ENCODE data around the gene PPFIA4.

The PPFIA4 gene

GRCh38 chr1:203082571-203083462 lies 56.5 kb downstream of the PPFIA4 start:
- DNase-seq (ENCODE audit: low read depth in 2 of 2) = no peak

GRCh38 chr1:203083463-203083921 lies 57.2 kb downstream of the PPFIA4 start:
- no peak for DNase-seq (ENCODE audit: low read depth in 2 of 2)

GRCh38 chr1:203084588-203085527 lies 58.6 kb downstream of the PPFIA4 start:
- DNase-seq (ENCODE audit: low read depth in 2 of 2) = peak in 1 of 2 donors; percentile 19

- DNase-seq (ENCODE audit: low read depth in 2 of 2) = no peak
These were observed 59.5 kb downstream of the PPFIA4 start, which contains the start of gene MYOG for GRCh38 chr1:203085528-203086406. Gene MYOG (minus strand): TSS chr1:203086012. CDS start chr1:203085961, 51 bp downstream.

GRCh38 chr1:203086992-203087763 lies 60.9 kb downstream of the PPFIA4 start:
- DNase-seq (ENCODE audit: low read depth in 2 of 2) = no peak

- no peak for DNase-seq (ENCODE audit: low read depth in 2 of 2)
These were observed 62.1 kb downstream of the PPFIA4 start for GRCh38 chr1:203088441-203088840.

GRCh38 chr1:203089001-203089650 lies 62.8 kb downstream of the PPFIA4 start:
- DNase-seq (ENCODE audit: low read depth in 2 of 2) = no peak

GRCh38 chr1:203089651-203090045 lies 63.4 kb downstream of the PPFIA4 start:
- no peak for DNase-seq (ENCODE audit: low read depth in 2 of 2)

GRCh38 chr1:203090421-203091198 lies 64.3 kb downstream of the PPFIA4 start:
- no peak for DNase-seq (ENCODE audit: low read depth in 2 of 2)

- DNase-seq (ENCODE audit: low read depth in 2 of 2) = no peak
These were observed 64.8 kb downstream of the PPFIA4 start for GRCh38 chr1:203091199-203091477.

- DNase-seq (ENCODE audit: low read depth in 2 of 2) = no peak
These were observed 65.6 kb downstream of the PPFIA4 start for GRCh38 chr1:203091761-203092330.

GRCh38 chr1:203093754-203094410 lies 67.6 kb downstream of the PPFIA4 start:
- DNase-seq (ENCODE audit: low read depth in 2 of 2) = no peak

- no peak for DNase-seq (ENCODE audit: low read depth in 2 of 2)
These were observed 68.9 kb downstream of the PPFIA4 start for GRCh38 chr1:203095061-203095690.

- no peak for DNase-seq (ENCODE audit: low read depth in 2 of 2)
These were observed 70.3 kb downstream of the PPFIA4 start for GRCh38 chr1:203096566-203096965.

GRCh38 chr1:203097001-203097400 lies 70.7 kb downstream of the PPFIA4 start:
- no peak for DNase-seq (ENCODE audit: low read depth in 2 of 2)

GRCh38 chr1:203098445-203098844 lies 72.2 kb downstream of the PPFIA4 start:
- DNase-seq (ENCODE audit: low read depth in 2 of 2) = no peak

- DNase-seq (ENCODE audit: low read depth in 2 of 2) = no peak
These were observed 72.7 kb downstream of the PPFIA4 start for GRCh38 chr1:203098914-203099520.
